ENCODE data around the gene PEPD. TPM values are rescaled to one million over a fixed set of nuclear protein-coding genes. Genes with fewer than 3 reads are reported as not detected.

Gene PEPD
- polyA plus RNA-seq, 1 donor from 2014 or later = 43.9 TPM

GRCh38 chr19:33393286-33394005 is 128.1 kb downstream of the PEPD start:
- Histone ChIP-seq H3K79me2 (replicated peaks; ENCODE audit: insufficient read depth, low read length) (no peaks in the 10 kb centered on the region), H3K36me3 (ENCODE audit: insufficient read depth, low read length) (no peaks in the 10 kb centered on the region), H3K9ac (ENCODE audit: low read length) (no peak overlapping the region), H4K20me1 (ENCODE audit: insufficient read depth) (no peaks in the 10 kb centered on the region), H3K9me3 (ENCODE audit: low read length) (no peaks in the 10 kb centered on the region), H3K4me2 (ENCODE audit: low read length) (no peak overlapping the region), H3K27ac (ENCODE audit: low read length) (no peak overlapping the region), H3K9me2 (ENCODE audit: insufficient read depth, low read length) (no peaks in the 10 kb centered on the region), H3F3A (ENCODE audit: insufficient read depth, low read length, poor library complexity, severe bottlenecking) (no peaks in the 10 kb centered on the region), H2AFZ (ENCODE audit: low read depth, low read length) (no peak overlapping the region), H3K27me3 (ENCODE audit: insufficient read depth, low read depth, low read length) (no peaks in the 10 kb centered on the region), H3K4me3 (ENCODE audit: low read length) (no peak overlapping the region)
- TF ChIP-seq SMC3 (conservative IDR thresholded peaks at IDR 0.05; ENCODE audit: poor library complexity) (no peak), TAF1 (IDR thresholded peaks at IDR 0.05; ENCODE audit: low read depth) (no peak), RAD21 (conservative IDR thresholded peaks at IDR 0.05) (no peak), POLR2AphosphoS5 (IDR thresholded peaks at IDR 0.05) (no peak), MXI1 (conservative IDR thresholded peaks at IDR 0.05; ENCODE audit: poor library complexity, severe bottlenecking) (no peak), EZH2 (IDR thresholded peaks at IDR 0.05; ENCODE audit: borderline replicate concordance, insufficient read depth, low read length, poor library complexity, severe bottlenecking) (no peak), CTCF (IDR thresholded peaks at IDR 0.05; ENCODE audit: poor library complexity, severe bottlenecking) (no peak), EP300 (conservative IDR thresholded peaks at IDR 0.05; ENCODE audit: poor library complexity, severe bottlenecking) (no peak)
- TF ChIP-seq, protein P1, sequence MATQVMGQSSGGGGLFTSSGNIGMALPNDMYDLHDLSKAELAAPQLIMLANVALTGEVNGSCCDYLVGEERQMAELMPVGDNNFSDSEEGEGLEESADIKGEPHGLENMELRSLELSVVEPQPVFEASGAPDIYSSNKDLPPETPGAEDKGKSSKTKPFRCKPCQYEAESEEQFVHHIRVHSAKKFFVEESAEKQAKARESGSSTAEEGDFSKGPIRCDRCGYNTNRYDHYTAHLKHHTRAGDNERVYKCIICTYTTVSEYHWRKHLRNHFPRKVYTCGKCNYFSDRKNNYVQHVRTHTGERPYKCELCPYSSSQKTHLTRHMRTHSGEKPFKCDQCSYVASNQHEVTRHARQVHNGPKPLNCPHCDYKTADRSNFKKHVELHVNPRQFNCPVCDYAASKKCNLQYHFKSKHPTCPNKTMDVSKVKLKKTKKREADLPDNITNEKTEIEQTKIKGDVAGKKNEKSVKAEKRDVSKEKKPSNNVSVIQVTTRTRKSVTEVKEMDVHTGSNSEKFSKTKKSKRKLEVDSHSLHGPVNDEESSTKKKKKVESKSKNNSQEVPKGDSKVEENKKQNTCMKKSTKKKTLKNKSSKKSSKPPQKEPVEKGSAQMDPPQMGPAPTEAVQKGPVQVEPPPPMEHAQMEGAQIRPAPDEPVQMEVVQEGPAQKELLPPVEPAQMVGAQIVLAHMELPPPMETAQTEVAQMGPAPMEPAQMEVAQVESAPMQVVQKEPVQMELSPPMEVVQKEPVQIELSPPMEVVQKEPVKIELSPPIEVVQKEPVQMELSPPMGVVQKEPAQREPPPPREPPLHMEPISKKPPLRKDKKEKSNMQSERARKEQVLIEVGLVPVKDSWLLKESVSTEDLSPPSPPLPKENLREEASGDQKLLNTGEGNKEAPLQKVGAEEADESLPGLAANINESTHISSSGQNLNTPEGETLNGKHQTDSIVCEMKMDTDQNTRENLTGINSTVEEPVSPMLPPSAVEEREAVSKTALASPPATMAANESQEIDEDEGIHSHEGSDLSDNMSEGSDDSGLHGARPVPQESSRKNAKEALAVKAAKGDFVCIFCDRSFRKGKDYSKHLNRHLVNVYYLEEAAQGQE (IDR thresholded peaks at IDR 0.05; ENCODE audit: borderline replicate concordance) = no peak

GRCh38 chr19:33392341-33393285 is 129.0 kb downstream of the PEPD start:
- H3K9me3 ChIP-seq (ENCODE audit: low read length) = no peaks in the 10 kb centered on the region
- TF ChIP-seq RAD21 (conservative IDR thresholded peaks at IDR 0.05) = no peak
- TF ChIP-seq POLR2AphosphoS5 (IDR thresholded peaks at IDR 0.05) = no peak
- TF ChIP-seq TAF1 (IDR thresholded peaks at IDR 0.05; ENCODE audit: low read depth) = no peak
- no peak for TF ChIP-seq CTCF (IDR thresholded peaks at IDR 0.05; ENCODE audit: poor library complexity, severe bottlenecking)
- TF ChIP-seq, protein P1 (IDR thresholded peaks at IDR 0.05; ENCODE audit: borderline replicate concordance) = no peak
- no peak for TF ChIP-seq MXI1 (conservative IDR thresholded peaks at IDR 0.05; ENCODE audit: poor library complexity, severe bottlenecking)
- TF ChIP-seq EP300 (conservative IDR thresholded peaks at IDR 0.05; ENCODE audit: poor library complexity, severe bottlenecking) = no peak
- TF ChIP-seq SMC3 (conservative IDR thresholded peaks at IDR 0.05; ENCODE audit: poor library complexity) = no peak
- no peak overlapping the region for H3K27ac ChIP-seq (ENCODE audit: low read length)
- H2AFZ ChIP-seq (ENCODE audit: low read depth, low read length) = no peak overlapping the region
- H3K9me2 ChIP-seq (ENCODE audit: insufficient read depth, low read length) = no peaks in the 10 kb centered on the region
- H3K79me2 ChIP-seq (replicated peaks; ENCODE audit: insufficient read depth, low read length) = no peaks in the 10 kb centered on the region
- no peaks in the 10 kb centered on the region for H4K20me1 ChIP-seq (ENCODE audit: insufficient read depth)
- H3K36me3 ChIP-seq (ENCODE audit: insufficient read depth, low read length) = no peaks in the 10 kb centered on the region
- no peak overlapping the region for H3K4me2 ChIP-seq (ENCODE audit: low read length)
- H3K27me3 ChIP-seq (ENCODE audit: insufficient read depth, low read depth, low read length) = no peaks in the 10 kb centered on the region
- H3F3A ChIP-seq (ENCODE audit: insufficient read depth, low read length, poor library complexity, severe bottlenecking) = no peaks in the 10 kb centered on the region
- H3K9ac ChIP-seq (ENCODE audit: low read length) = no peak overlapping the region
- no peak overlapping the region for H3K4me3 ChIP-seq (ENCODE audit: low read length)
